SU-DHL-6 (cell line): ENCODE measurements around the gene CLTA.
A peak's percentile ranks its signal among the peaks of the same experiment; 100 is the strongest.

Source experiments
- H2AFZ ChIP-seq: fragments of 200-600 bp; sonication (generic); 2 replicates; pipeline ENCODE4 v1.6.1; 2014; ENCODE audit warnings: low read depth, mild to moderate bottlenecking, moderate library complexity, mixed read lengths, antibody characterized with exemption, low read length; ENCODE audit not compliant: severe bottlenecking
- H3F3A ChIP-seq: fragments of 200-600 bp; shearing (Covaris generic); 2 replicates; pipeline ENCODE4 v1.6.0; 2016; ENCODE audit warnings: antibody characterized with exemption, mild to moderate bottlenecking; ENCODE audit not compliant: insufficient read depth
- H3K27ac ChIP-seq: fragments of 200-600 bp; sonication (generic); 2 replicates; pipeline ENCODE4 v1.5.1; 2016; ENCODE audit warnings: low read depth, mild to moderate bottlenecking, low read length, moderate library complexity, mixed read lengths
- H3K27me3 ChIP-seq: fragments of 200-600 bp; sonication (generic), shearing (Covaris generic); 2 replicates; pipeline ENCODE4 v1.6.0; 2014; ENCODE audit warnings: mild to moderate bottlenecking, low read length
- H3K36me3 ChIP-seq: fragments of 200-600 bp; sonication (generic); 2 replicates; pipeline ENCODE4 v1.6.1; 2014; ENCODE audit warnings: mild to moderate bottlenecking, low read length, mixed read lengths
- H3K4me2 ChIP-seq: fragments of 300-600, 200-600 bp; shearing (Covaris generic), sonication (generic); 2 replicates; pipeline ENCODE4 v1.6.0; 2014; ENCODE audit warnings: low read length, low read depth, mild to moderate bottlenecking; ENCODE audit not compliant: poor library complexity, severe bottlenecking
- H3K4me3 ChIP-seq: fragments of 200-600 bp; sonication (generic); 2 replicates; pipeline ENCODE4 v1.5.1; 2014; ENCODE audit warnings: antibody characterized with exemption, low read length, mild to moderate bottlenecking, mixed read lengths; ENCODE audit not compliant: insufficient read depth, poor library complexity, severe bottlenecking
- H3K79me2 ChIP-seq: fragments of 200-600 bp; sonication (generic); 2 replicates; pipeline ENCODE4 v1.6.1; 2014; ENCODE audit warnings: mild to moderate bottlenecking, low read length, moderate library complexity; ENCODE audit not compliant: insufficient read depth
- H3K9ac ChIP-seq: fragments of 200-600 bp; sonication (generic); 2 replicates; pipeline ENCODE4 v1.7.0; 2014; ENCODE audit warnings: mild to moderate bottlenecking, low read length
- H3K9me2 ChIP-seq: fragments of 200-600 bp; sonication (generic); replicated peaks from 2 replicates; pipeline ENCODE4 v1.6.1; 2014; ENCODE audit warnings: low read length; ENCODE audit not compliant: insufficient read depth
- H3K9me3 ChIP-seq: fragments of 200-600 bp; sonication (generic); 2 replicates; pipeline ENCODE4 v1.6.1; 2014; ENCODE audit warnings: low read length, mixed read lengths; ENCODE audit not compliant: insufficient read depth
- H4K20me1 ChIP-seq: fragments of 200-600 bp; sonication (generic); 2 replicates; pipeline ENCODE4 v1.6.1; 2014; ENCODE audit warnings: low read depth, mild to moderate bottlenecking, antibody characterized with exemption, low read length, moderate library complexity, mixed read lengths
- CTCF ChIP-seq: fragments of 200-600 bp; sonication (generic); IDR thresholded peaks from one replicate; pipeline ENCODE4 v1.5.1; 2017; ENCODE audit warnings: antibody characterized with exemption, mild to moderate bottlenecking, low read length, moderate library complexity; ENCODE audit not compliant: insufficient read depth, poor library complexity, severe bottlenecking
- EZH2phosphoT487 ChIP-seq: fragments of 200-600 bp; sonication (generic), shearing (Covaris generic); conservative IDR thresholded peaks from 2 replicates; pipeline ENCODE4 v1.6.1; 2018; ENCODE audit warnings: mild to moderate bottlenecking, antibody characterized with exemption, low read length, moderate library complexity, mixed read lengths

The CLTA gene

GRCh38 chr9:36251428-36251827 lies 60.7 kb downstream of the CLTA start:
- Histone ChIP-seq H3K36me3 (peaks cover 3% of the 10 kb centered on the region; the same call in 1 of the 2 replicates), H2AFZ (no peak overlapping the region), H3K4me3 (no peak overlapping the region), H3F3A (peaks cover 3% of the 10 kb centered on the region; the same call in 1 of the 2 replicates), H3K27me3 (no peaks in the 10 kb centered on the region), H3K79me2 (peaks cover 57% of the 10 kb centered on the region), H4K20me1 (peaks cover 4% of the 10 kb centered on the region; the same call in 1 of the 2 replicates), H3K27ac (no peak overlapping the region), H3K9ac (no peak overlapping the region), H3K9me2 (no peaks in the 10 kb centered on the region), H3K9me3 (no peaks in the 10 kb centered on the region), H3K4me2 (no peak overlapping the region)
- no peak for TF ChIP-seq EZH2phosphoT487
- no peak for TF ChIP-seq CTCF

- Histone ChIP-seq H3K27me3 (no peaks in the 10 kb centered on the region), H3K36me3 (no peaks in the 10 kb centered on the region), H3F3A (0 out of 2 replicates have a peak, but pooled peaks cover 7% of the 10 kb centered on the region), H3K4me3 (peak within 1 kb of the TSS; percentile 74), H2AFZ (peak within 1 kb of the TSS; percentile 92), H3K9ac (peak within 1 kb of the TSS; percentile 75), H3K79me2 (peaks cover 32% of the 10 kb centered on the region), H3K4me2 (peak within 1 kb of the TSS; percentile 68), H3K9me2 (no peaks in the 10 kb centered on the region), H4K20me1 (no peaks in the 10 kb centered on the region), H3K27ac (peak within 1 kb of the TSS; percentile 63), H3K9me3 (no peaks in the 10 kb centered on the region)
- TF ChIP-seq CTCF = no peak
- TF ChIP-seq EZH2phosphoT487 = no peak
Measured at GRCh38 chr9:36258208-36258995, 67.7 kb downstream of the CLTA start, which contains the start of gene GNE. GNE (minus strand) TSS chr9:36258448; CDS start chr9:36249355, 9,093 bp downstream.

- Histone ChIP-seq H3K27ac (no peak overlapping the region), H3K36me3 (no peaks in the 10 kb centered on the region), H3K27me3 (no peaks in the 10 kb centered on the region), H3K79me2 (peaks cover 29% of the 10 kb centered on the region), H4K20me1 (no peaks in the 10 kb centered on the region), H3K4me3 (peak overlapping the region; percentile 74), H3F3A (0 out of 2 replicates have a peak, but pooled peaks cover 7% of the 10 kb centered on the region), H3K9me3 (no peaks in the 10 kb centered on the region), H3K4me2 (peak overlapping the region; percentile 68), H3K9ac (peak overlapping the region; percentile 75), H2AFZ (peak overlapping the region; percentile 92), H3K9me2 (no peaks in the 10 kb centered on the region)
- TF ChIP-seq CTCF = no peak
- TF ChIP-seq EZH2phosphoT487 = no peak
Measured at GRCh38 chr9:36258996-36259533, 68.3 kb downstream of the CLTA start.
